Nephron progenitor cell (in vitro differentiated cells): ENCODE results near the gene TRAP1.
A peak's percentile ranks its signal among the peaks of the same experiment; 100 is the strongest.

ENCODE experiments used
- DNase-seq: peaks from one replicate; pipeline ENCODE4 v3.0.0; 2021
- H3K27ac Mint-ChIP-seq: 2 replicates; pipeline ENCODE4 v1.8.0; 2021; ENCODE audit warnings: mild to moderate bottlenecking, moderate library complexity, mixed read lengths
- H3K27me3 Mint-ChIP-seq: 2 replicates; pipeline ENCODE4 v1.8.0; 2021; ENCODE audit warnings: mild to moderate bottlenecking, low read depth, mixed read lengths; ENCODE audit not compliant: poor library complexity
- H3K36me3 Mint-ChIP-seq: 2 replicates; pipeline ENCODE4 v1.8.0; 2021; ENCODE audit warnings: low read depth, mixed read lengths
- H3K4me1 Mint-ChIP-seq: 2 replicates; pipeline ENCODE4 v1.8.0; 2021; ENCODE audit warnings: mixed read lengths
- H3K4me3 Mint-ChIP-seq: 2 replicates; pipeline ENCODE4 v1.8.0; 2021; ENCODE audit warnings: mild to moderate bottlenecking, moderate library complexity, mixed read lengths
- H3K9me3 Mint-ChIP-seq: 2 replicates; pipeline ENCODE4 v1.8.0; 2021; ENCODE audit warnings: mild to moderate bottlenecking, moderate library complexity, mixed read lengths
- TF ChIP-seq, protein P1 (sequence below): fragments of 200-600 bp; sonication (generic); IDR thresholded peaks from 2 replicates; pipeline ENCODE4 v1.5.0; 2021; ENCODE audit warnings: antibody characterized with exemption

The TRAP1 gene

DNA sequence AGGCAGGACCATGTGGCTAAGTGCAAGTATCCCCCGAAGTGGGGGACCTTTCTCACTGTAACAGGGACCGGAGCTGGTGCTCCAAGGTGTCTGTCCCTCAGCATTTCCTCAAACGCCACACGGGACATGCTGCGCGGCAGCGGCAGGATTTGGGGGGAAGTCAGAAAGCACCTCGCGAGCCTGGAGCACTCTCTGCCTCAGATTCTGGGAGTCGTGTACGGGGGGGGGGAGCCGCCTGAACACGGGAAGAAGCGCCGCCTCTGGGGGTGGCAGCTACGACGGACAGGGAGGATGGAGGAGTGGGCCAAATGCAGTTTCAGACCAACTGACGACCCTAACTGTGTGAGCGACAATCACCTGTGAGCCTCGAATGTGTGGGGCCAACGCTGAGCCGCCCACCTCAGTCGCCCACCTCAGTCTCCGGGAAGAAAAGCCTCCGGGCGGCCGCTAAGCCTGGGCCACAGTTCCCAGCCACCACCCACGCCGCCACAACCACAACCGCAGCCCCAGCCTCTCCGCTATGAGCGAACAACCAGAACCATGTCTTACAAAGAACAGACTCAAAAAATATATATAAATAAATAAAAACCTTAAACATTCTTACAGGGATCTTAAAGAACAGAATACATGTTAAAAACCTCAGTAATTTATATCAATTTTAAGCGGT, 8.8 kb upstream of the TRAP1 start:
- peaks cover 25% of the 10 kb centered on the region for H3K36me3 Mint-ChIP-seq
- no peaks in the 10 kb centered on the region for H3K27me3 Mint-ChIP-seq
- H3K4me3 Mint-ChIP-seq: no peak overlapping the region
- H3K9me3 Mint-ChIP-seq: no peaks in the 10 kb centered on the region
- H3K27ac Mint-ChIP-seq: peak overlapping the region; percentile 13
- no peak for DNase-seq
- no peaks in the 10 kb centered on the region for H3K4me1 Mint-ChIP-seq
- TF ChIP-seq, protein P1, sequence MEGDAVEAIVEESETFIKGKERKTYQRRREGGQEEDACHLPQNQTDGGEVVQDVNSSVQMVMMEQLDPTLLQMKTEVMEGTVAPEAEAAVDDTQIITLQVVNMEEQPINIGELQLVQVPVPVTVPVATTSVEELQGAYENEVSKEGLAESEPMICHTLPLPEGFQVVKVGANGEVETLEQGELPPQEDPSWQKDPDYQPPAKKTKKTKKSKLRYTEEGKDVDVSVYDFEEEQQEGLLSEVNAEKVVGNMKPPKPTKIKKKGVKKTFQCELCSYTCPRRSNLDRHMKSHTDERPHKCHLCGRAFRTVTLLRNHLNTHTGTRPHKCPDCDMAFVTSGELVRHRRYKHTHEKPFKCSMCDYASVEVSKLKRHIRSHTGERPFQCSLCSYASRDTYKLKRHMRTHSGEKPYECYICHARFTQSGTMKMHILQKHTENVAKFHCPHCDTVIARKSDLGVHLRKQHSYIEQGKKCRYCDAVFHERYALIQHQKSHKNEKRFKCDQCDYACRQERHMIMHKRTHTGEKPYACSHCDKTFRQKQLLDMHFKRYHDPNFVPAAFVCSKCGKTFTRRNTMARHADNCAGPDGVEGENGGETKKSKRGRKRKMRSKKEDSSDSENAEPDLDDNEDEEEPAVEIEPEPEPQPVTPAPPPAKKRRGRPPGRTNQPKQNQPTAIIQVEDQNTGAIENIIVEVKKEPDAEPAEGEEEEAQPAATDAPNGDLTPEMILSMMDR: no peak

DNA sequence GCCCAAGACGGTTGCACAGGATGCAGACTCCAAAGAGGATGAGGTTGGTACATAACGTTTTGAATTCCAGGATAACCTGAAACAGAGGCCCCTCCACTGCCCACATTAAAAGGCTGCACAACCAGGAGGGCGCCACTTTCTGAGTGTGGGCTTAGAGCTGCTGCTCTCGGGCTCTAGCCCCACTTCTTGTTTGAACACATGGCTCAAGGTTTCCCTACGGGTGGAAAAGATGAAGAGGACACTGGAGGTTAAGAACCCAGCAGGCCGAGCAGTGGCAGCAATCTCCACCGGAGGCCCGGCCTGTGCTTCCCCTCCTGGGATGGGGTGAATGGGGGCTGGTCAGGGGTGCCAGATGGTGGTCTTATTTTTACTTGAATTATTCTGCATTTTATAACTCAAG, 8.0 kb upstream of the TRAP1 start:
- no peak for DNase-seq
- TF ChIP-seq, protein P1: no peak
- H3K36me3 Mint-ChIP-seq: peaks cover 21% of the 10 kb centered on the region
- no peaks in the 10 kb centered on the region for H3K27me3 Mint-ChIP-seq
- peak overlapping the region; percentile 54 for H3K27ac Mint-ChIP-seq
- H3K4me3 Mint-ChIP-seq: no peak overlapping the region
- H3K9me3 Mint-ChIP-seq: no peaks in the 10 kb centered on the region
- no peaks in the 10 kb centered on the region for H3K4me1 Mint-ChIP-seq

DNA sequence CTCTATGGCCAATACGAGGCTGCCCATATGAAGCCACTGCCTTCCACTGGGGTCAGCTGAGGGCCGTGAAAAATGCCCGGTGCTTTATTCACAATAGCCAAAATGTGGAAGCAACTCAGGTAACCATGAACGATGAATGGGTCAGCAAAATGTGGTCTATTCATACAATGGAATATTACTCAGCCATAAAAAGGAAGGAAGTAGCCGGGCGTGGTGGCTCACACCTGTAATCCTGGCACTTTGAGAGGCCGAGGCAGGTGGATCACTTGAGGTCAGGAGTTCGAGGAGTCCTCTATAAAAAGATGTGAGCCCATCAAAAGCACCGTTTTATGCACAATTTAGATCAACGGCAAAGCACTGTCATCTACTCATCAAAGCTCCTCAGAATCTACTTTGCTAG, 5.2 kb upstream of the TRAP1 start:
- peaks cover 6% of the 10 kb centered on the region for H3K4me1 Mint-ChIP-seq
- peaks cover 7% of the 10 kb centered on the region for H3K36me3 Mint-ChIP-seq
- DNase-seq: no peak
- no peak overlapping the region for H3K27ac Mint-ChIP-seq
- no peak overlapping the region for H3K4me3 Mint-ChIP-seq
- H3K9me3 Mint-ChIP-seq: no peaks in the 10 kb centered on the region
- TF ChIP-seq, protein P1: no peak
- H3K27me3 Mint-ChIP-seq: no peaks in the 10 kb centered on the region

DNA sequence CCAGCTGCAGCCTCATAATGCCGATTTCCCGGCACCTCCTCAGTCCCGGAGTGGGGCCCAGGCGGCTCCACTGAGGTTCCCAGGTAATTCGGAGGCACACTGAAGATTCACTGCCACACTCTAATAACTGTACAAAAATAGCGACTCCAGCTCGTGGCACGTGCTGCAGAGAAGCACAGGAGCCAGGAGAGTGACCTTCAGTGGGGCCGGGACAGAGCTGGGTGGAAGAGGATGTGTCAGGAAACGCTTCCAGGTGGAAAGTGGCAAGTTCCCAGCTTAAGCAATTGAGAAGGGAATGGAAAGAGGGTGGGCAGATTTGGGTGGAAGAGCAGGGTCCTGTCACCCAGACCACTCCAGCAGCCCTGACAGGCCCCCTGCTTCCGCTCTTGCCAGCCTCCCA, 3.1 kb upstream of the TRAP1 start:
- H3K36me3 Mint-ChIP-seq: no peaks in the 10 kb centered on the region
- TF ChIP-seq, protein P1: no peak
- no peaks in the 10 kb centered on the region for H3K27me3 Mint-ChIP-seq
- peak overlapping the region; percentile 50 for H3K27ac Mint-ChIP-seq
- no peak for DNase-seq
- H3K4me1 Mint-ChIP-seq: peaks cover 16% of the 10 kb centered on the region
- H3K9me3 Mint-ChIP-seq: no peaks in the 10 kb centered on the region
- no peak overlapping the region for H3K4me3 Mint-ChIP-seq

DNA sequence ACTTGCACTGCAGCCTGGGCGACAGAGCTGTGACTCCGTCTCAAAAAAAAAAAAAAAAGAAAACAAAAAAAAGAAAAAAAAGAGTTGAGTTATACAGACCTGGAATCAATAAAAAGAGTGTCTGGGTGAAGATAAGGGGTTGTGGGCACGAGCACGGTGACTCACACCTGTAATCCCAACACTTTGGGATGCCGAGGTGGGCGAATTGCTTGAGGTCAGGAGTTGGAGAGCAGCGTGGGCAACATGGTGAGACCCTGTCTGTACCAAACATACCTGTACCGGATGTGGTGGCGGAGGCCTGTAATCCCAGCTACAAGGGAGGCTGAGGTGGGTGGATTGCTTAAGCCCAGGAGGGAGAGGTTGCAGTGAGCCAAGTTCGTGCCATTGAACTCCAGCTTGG, 1.3 kb upstream of the TRAP1 start:
- Mint-ChIP-seq H3K27ac (no peak overlapping the region), H3K9me3 (no peaks in the 10 kb centered on the region), H3K36me3 (peaks cover 15% of the 10 kb centered on the region), H3K4me1 (peaks cover 30% of the 10 kb centered on the region), H3K27me3 (no peaks in the 10 kb centered on the region), H3K4me3 (peak overlapping the region; percentile 67)
- no peak for DNase-seq
- TF ChIP-seq, protein P1: no peak

DNA sequence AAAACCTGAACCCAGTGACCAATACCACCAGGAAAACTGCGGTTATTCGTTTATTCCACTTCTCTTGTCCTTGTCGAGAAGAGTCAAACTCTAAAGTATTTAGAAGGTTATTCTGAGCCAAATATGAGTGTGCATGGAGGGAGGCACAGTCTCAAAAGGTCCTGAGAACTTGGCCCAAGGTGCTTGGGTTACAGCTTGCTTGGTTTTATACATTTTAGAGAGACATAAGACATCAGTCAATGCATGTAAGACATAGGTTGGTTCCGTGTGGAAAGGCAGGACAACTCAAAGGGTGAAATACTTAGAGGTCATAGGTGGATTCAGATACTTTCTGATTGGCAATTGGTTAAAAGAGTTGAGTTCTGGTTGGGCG, 681 bp upstream of the TRAP1 start:
- Mint-ChIP-seq H3K9me3 (no peaks in the 10 kb centered on the region), H3K4me1 (peaks cover 36% of the 10 kb centered on the region), H3K27ac (peak overlapping the region; percentile 16), H3K27me3 (no peaks in the 10 kb centered on the region), H3K4me3 (peak overlapping the region; percentile 83), H3K36me3 (peaks cover 21% of the 10 kb centered on the region)
- TF ChIP-seq, protein P1: no peak
- no peak for DNase-seq
